Smooth muscle cell (in vitro differentiated cells): ENCODE data around the gene CEPT1. TPM values are rescaled to one million over a fixed set of nuclear protein-coding genes. Genes with fewer than 3 reads are reported as not detected.

Experiments
- DNase-seq: peaks from one replicate; lab custom pipeline; 2025; ENCODE audit not compliant: unreplicated experiment; lab: John Stamatoyannopoulos, UW
- H2AFZ ChIP-seq: fragments of 200-600 bp; sonication (generic); 2 replicates; pipeline ENCODE4 v1.6.0; 2016; ENCODE audit warnings: antibody characterized with exemption, low read depth, mild to moderate bottlenecking
- H3F3A ChIP-seq: fragments of 200-600 bp; sonication (generic); 2 replicates; pipeline ENCODE4 v1.6.0; 2017; ENCODE audit warnings: antibody characterized with exemption, low read depth
- H3K27ac ChIP-seq: fragments of 200-600 bp; sonication (generic); 2 replicates; pipeline ENCODE4 v1.5.1; 2016; ENCODE audit warnings: low read depth, mild to moderate bottlenecking
- H3K27me3 ChIP-seq: fragments of 200-600 bp; sonication (generic); 2 replicates; pipeline ENCODE4 v1.6.1; 2016; ENCODE audit warnings: low read depth, mild to moderate bottlenecking
- H3K36me3 ChIP-seq: fragments of 200-600 bp; sonication (generic); 2 replicates; pipeline ENCODE4 v1.5.1; 2016; ENCODE audit warnings: low read depth
- H3K4me1 ChIP-seq: fragments of 200-600 bp; sonication (generic); 2 replicates; pipeline ENCODE4 v1.5.1; 2016; ENCODE audit warnings: low read depth
- H3K4me2 ChIP-seq: fragments of 200-600 bp; sonication (generic); 2 replicates; pipeline ENCODE4 v1.6.0; 2016; ENCODE audit warnings: mild to moderate bottlenecking
- H3K4me3 ChIP-seq: fragments of 200-600 bp; sonication (generic); 2 replicates; pipeline ENCODE4 v1.5.1; 2016; ENCODE audit warnings: mild to moderate bottlenecking
- H3K79me2 ChIP-seq: fragments of 200-600 bp; sonication (generic); 2 replicates; pipeline ENCODE4 v1.6.0; 2016; ENCODE audit warnings: low read depth, mild to moderate bottlenecking
- H3K9ac ChIP-seq: fragments of 200-600 bp; sonication (generic); 2 replicates; pipeline ENCODE4 v1.6.0; 2016; ENCODE audit warnings: low read depth
- H3K9me3 ChIP-seq: fragments of 200-600 bp; sonication (generic); replicated peaks from 2 replicates; pipeline ENCODE4 v1.5.1; 2016; ENCODE audit warnings: low read depth
- H4K20me1 ChIP-seq: fragments of 200-600 bp; sonication (generic); 2 replicates; pipeline ENCODE4 v1.6.0; 2016; ENCODE audit warnings: low read depth
- WGBS: methylation state at CpG from one replicate; pipeline ENCODE4 v1.1.7; 2016; ENCODE audit warnings: low lambda C conversion rate; 5-methylcytosine and 5-hydroxymethylcytosine counted together
- polyA plus RNA-seq: library from polyadenylated mRNA; unstranded; fragments of >200 nt; fragmentation: Nextera tagmentation; extraction: Ambion mirVana; gene quantifications from 2 replicates; pipeline ENCODE4 v1.2.1, GENCODE V29; 2016
- total RNA-seq: library from RNA; depleted of rRNA; stranded (reverse); fragments of >200 nt; gene quantifications from 2 replicates; pipeline ENCODE4 v1.2.3, GENCODE V29; 2014
- TF ChIP-seq, protein P1 (sequence below): fragments of 200-600 bp; sonication (generic); IDR thresholded peaks from 2 replicates; pipeline ENCODE4 v1.5.1; 2017; ENCODE audit warnings: borderline replicate concordance, mild to moderate bottlenecking, antibody characterized with exemption; ENCODE audit not compliant: insufficient read depth, poor library complexity, severe bottlenecking

The CEPT1 gene
- total and polyA plus RNA-seq, 2 experiments from 2014 or later, result 19.4 to 36.8 TPM

DNA sequence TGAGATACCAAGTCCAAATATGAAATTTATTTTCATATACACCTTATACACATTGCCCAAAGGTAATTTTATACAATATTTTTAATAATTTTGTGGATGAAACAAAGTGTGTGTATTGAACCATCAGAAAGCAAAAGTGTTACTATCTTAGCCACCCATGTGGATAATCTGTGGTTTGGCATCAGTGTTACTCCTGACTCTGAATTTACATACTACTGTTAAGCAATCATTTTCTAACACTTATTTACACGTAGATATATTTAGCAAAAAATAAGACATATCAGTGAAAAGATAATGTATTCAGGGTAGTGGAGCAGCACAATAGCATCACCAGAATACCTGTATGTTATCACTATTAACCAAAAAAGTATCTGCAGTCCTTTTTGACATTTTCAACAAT is 36.7 kb downstream of the CEPT1 start:
- H3K36me3 ChIP-seq, result no peaks in the 10 kb centered on the region
- H3K9me3 ChIP-seq, result no peaks in the 10 kb centered on the region
- H4K20me1 ChIP-seq, result no peaks in the 10 kb centered on the region
- no peaks in the 10 kb centered on the region for H3K79me2 ChIP-seq
- H3K27me3 ChIP-seq, result no peaks in the 10 kb centered on the region
- H3K9ac ChIP-seq, result no peak overlapping the region
- TF ChIP-seq, protein P1, sequence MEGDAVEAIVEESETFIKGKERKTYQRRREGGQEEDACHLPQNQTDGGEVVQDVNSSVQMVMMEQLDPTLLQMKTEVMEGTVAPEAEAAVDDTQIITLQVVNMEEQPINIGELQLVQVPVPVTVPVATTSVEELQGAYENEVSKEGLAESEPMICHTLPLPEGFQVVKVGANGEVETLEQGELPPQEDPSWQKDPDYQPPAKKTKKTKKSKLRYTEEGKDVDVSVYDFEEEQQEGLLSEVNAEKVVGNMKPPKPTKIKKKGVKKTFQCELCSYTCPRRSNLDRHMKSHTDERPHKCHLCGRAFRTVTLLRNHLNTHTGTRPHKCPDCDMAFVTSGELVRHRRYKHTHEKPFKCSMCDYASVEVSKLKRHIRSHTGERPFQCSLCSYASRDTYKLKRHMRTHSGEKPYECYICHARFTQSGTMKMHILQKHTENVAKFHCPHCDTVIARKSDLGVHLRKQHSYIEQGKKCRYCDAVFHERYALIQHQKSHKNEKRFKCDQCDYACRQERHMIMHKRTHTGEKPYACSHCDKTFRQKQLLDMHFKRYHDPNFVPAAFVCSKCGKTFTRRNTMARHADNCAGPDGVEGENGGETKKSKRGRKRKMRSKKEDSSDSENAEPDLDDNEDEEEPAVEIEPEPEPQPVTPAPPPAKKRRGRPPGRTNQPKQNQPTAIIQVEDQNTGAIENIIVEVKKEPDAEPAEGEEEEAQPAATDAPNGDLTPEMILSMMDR, result no peak
- no peak overlapping the region for H3K4me3 ChIP-seq
- H2AFZ ChIP-seq, result no peak overlapping the region
- WGBS, result 97% methylated on average over 1 of the region's 1 CpG
- DNase-seq, result no peak
- no peaks in the 10 kb centered on the region for H3K4me1 ChIP-seq
- H3K27ac ChIP-seq, result no peak overlapping the region
- no peak overlapping the region for H3K4me2 ChIP-seq
- H3F3A ChIP-seq, result no peaks in the 10 kb centered on the region

DNA sequence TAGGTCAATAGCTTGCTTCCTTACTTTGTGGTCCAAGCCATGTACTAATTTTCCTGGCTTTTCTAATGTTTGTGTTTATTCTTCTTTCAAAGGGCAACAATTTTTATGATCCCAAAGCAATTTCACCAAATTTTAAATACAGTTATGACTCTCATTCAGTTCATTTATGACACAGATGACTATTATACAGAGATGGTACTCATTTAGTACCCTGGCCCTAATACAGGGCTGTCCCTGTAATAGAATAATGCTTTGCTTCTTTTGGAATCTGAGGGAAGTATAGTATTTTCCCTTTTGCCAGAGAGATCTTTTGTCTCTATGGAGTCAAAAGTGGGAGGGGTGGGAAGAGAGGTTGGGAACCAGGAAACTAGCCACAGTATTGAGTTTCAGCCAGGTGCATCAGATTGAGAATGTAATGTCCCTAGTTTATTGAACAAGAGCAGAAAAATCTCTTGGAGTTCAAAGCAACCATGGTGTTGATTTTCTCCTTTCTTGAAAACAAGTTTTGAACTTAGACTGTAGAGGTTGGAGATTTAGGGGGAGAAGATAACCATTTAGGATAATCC is 40.0 kb downstream of the CEPT1 start:
- no peak overlapping the region for H2AFZ ChIP-seq
- H3K4me3 ChIP-seq, result no peak overlapping the region
- H3K79me2 ChIP-seq, result no peaks in the 10 kb centered on the region
- H3K9me3 ChIP-seq, result no peaks in the 10 kb centered on the region
- TF ChIP-seq, protein P1, result no peak
- H3K4me2 ChIP-seq, result no peak overlapping the region
- H3K27ac ChIP-seq, result no peak overlapping the region
- H3K9ac ChIP-seq, result no peak overlapping the region
- H4K20me1 ChIP-seq, result no peaks in the 10 kb centered on the region
- H3K27me3 ChIP-seq, result no peaks in the 10 kb centered on the region
- H3F3A ChIP-seq, result no peaks in the 10 kb centered on the region
- DNase-seq, result no peak
- peaks cover 11% of the 10 kb centered on the region for H3K36me3 ChIP-seq
- H3K4me1 ChIP-seq, result no peaks in the 10 kb centered on the region

DNA sequence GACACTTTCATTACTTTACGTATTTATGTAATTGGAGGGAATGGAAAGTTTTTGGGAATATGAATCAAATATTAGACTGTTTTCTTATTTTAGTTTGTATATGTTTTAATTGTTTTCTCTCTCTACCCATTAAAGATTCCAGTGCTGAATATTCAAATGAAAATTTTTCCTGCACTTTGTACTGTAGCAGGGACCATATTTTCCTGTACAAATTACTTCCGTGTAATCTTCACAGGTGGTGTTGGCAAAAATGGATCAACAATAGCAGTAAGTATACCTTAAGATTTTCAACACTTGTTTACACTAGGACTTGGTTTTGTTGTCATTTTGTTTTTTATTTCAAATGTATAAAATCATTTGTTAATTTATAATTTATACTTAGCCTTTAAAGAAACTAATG is 42.0 kb downstream of the CEPT1 start:
- H3K9ac ChIP-seq, result no peak overlapping the region

More for the DNA sequence above, 42.0 kb downstream of the CEPT1 start:
- H2AFZ ChIP-seq, result no peak overlapping the region
- no peak overlapping the region for H3K27ac ChIP-seq
- no peak for DNase-seq
- no peaks in the 10 kb centered on the region for H3K79me2 ChIP-seq
- H3K4me2 ChIP-seq, result no peak overlapping the region
- no peaks in the 10 kb centered on the region for H3K9me3 ChIP-seq
- no peaks in the 10 kb centered on the region for H3K4me1 ChIP-seq
- H4K20me1 ChIP-seq, result no peaks in the 10 kb centered on the region
- H3F3A ChIP-seq, result no peaks in the 10 kb centered on the region
- H3K27me3 ChIP-seq, result no peaks in the 10 kb centered on the region
- peaks cover 11% of the 10 kb centered on the region for H3K36me3 ChIP-seq
- no peak overlapping the region for H3K4me3 ChIP-seq
- TF ChIP-seq, protein P1, result no peak
- 100% methylated on average over 2 of the region's 2 CpGs for WGBS
